CD4-positive, alpha-beta T cell treated with Interleukin-15 for 1 hour (primary cell): ENCODE data around the gene FMO1.

ENCODE experiments used
- DNase-seq: peaks from one replicate; pipeline ENCODE4 v3.0.0-alpha.2; 2020

The FMO1 gene

GRCh38 chr1:171243878-171244277 lies 4.4 kb upstream of the FMO1 start:
- no peak for DNase-seq

GRCh38 chr1:171245458-171246064 lies 2.7 kb upstream of the FMO1 start:
- no peak for DNase-seq

GRCh38 chr1:171247501-171247900 lies 793 bp upstream of the FMO1 start:
- DNase-seq = no peak

GRCh38 chr1:171248841-171249240 lies 547 bp downstream of the FMO1 start:
- DNase-seq = no peak

- DNase-seq = no peak
Measured at GRCh38 chr1:171250263-171250662, 2.0 kb downstream of the FMO1 start.

- DNase-seq = peak; percentile 21
Measured at GRCh38 chr1:171251042-171251951, 3.0 kb downstream of the FMO1 start.

- DNase-seq = no peak
Measured at GRCh38 chr1:171251952-171252300, 3.6 kb downstream of the FMO1 start.

GRCh38 chr1:171252482-171252881 lies 4.2 kb downstream of the FMO1 start:
- DNase-seq = peak; percentile 45

GRCh38 chr1:171254859-171255258 lies 6.6 kb downstream of the FMO1 start:
- no peak for DNase-seq

GRCh38 chr1:171256940-171257606 lies 8.8 kb downstream of the FMO1 start:
- DNase-seq = no peak

- no peak for DNase-seq
Measured at GRCh38 chr1:171257607-171258076, 9.3 kb downstream of the FMO1 start.

- no peak for DNase-seq
Measured at GRCh38 chr1:171258429-171258828, 10.1 kb downstream of the FMO1 start.

GRCh38 chr1:171258943-171259342 lies 10.6 kb downstream of the FMO1 start:
- no peak for DNase-seq

- no peak for DNase-seq
Measured at GRCh38 chr1:171261336-171261735, 13.0 kb downstream of the FMO1 start.

GRCh38 chr1:171263901-171264300 lies 15.6 kb downstream of the FMO1 start:
- no peak for DNase-seq

- no peak for DNase-seq
Measured at GRCh38 chr1:171265686-171266085, 17.4 kb downstream of the FMO1 start.

- no peak for DNase-seq
Measured at GRCh38 chr1:171266930-171267329, 18.6 kb downstream of the FMO1 start.

- DNase-seq = no peak
Measured at GRCh38 chr1:171267391-171267790, 19.1 kb downstream of the FMO1 start.

GRCh38 chr1:171270806-171271205 lies 22.5 kb downstream of the FMO1 start:
- DNase-seq = no peak

GRCh38 chr1:171277534-171277933 lies 29.2 kb downstream of the FMO1 start:
- DNase-seq = no peak

GRCh38 chr1:171279234-171279633 lies 30.9 kb downstream of the FMO1 start:
- DNase-seq = no peak

- no peak for DNase-seq
Measured at GRCh38 chr1:171279678-171280077, 31.4 kb downstream of the FMO1 start.

- DNase-seq = no peak
Measured at GRCh38 chr1:171280599-171280998, 32.3 kb downstream of the FMO1 start.
